WERI-Rb-1 (cell line): Measurements from ENCODE around the gene TRUB2.

ENCODE experiments used
- DNase-seq: peaks from one replicate; pipeline ENCODE4 v3.0.0-alpha.2; 2020
- H3K27ac ChIP-seq: fragments of 250-450 bp; sonication (Bioruptor Pico); 2 replicates; pipeline ENCODE4 v1.5.1; 2020; ENCODE audit warnings: mild to moderate bottlenecking, moderate library complexity
- H3K27me3 ChIP-seq: fragments of 250-450 bp; sonication (Bioruptor Pico); 2 replicates; pipeline ENCODE4 v1.5.1; 2021; ENCODE audit warnings: mild to moderate bottlenecking, low read depth, moderate library complexity; ENCODE audit not compliant: insufficient read depth, severe bottlenecking
- H3K36me3 ChIP-seq: fragments of 250-450 bp; sonication (Bioruptor Pico); 2 replicates; pipeline ENCODE4 v1.5.1; 2020; ENCODE audit warnings: mild to moderate bottlenecking, moderate library complexity
- H3K4me3 ChIP-seq: 2 replicates; pipeline ENCODE4 v1.5.1; 2011; ENCODE audit warnings: low read depth, mild to moderate bottlenecking, control low read depth, low read length
- H3K9me3 ChIP-seq: fragments of 250-450 bp; sonication (Bioruptor Pico); 2 replicates; pipeline ENCODE4 v1.5.1; 2021; ENCODE audit warnings: mild to moderate bottlenecking, moderate library complexity; ENCODE audit not compliant: severe bottlenecking
- CTCF ChIP-seq: IDR thresholded peaks from 2 replicates; pipeline ENCODE4 v1.5.1; 2011; ENCODE audit warnings: low read depth, mild to moderate bottlenecking, control low read depth, inconsistent platforms, low read length

Gene TRUB2

GRCh38 chr9:128304136-128304970, 17.9 kb downstream of the TRUB2 start:
- H3K4me3 ChIP-seq: no peak overlapping the region
- DNase-seq: no peak
- H3K27ac ChIP-seq: peak overlapping the region; percentile 51
- TF ChIP-seq CTCF: no peak
- H3K36me3 ChIP-seq: peaks cover 30% of the 10 kb centered on the region
- no peaks in the 10 kb centered on the region for H3K27me3 ChIP-seq
- no peaks in the 10 kb centered on the region for H3K9me3 ChIP-seq

- H3K27me3 ChIP-seq: no peaks in the 10 kb centered on the region
- H3K9me3 ChIP-seq: no peaks in the 10 kb centered on the region
- no peak overlapping the region for H3K27ac ChIP-seq
Observed at GRCh38 chr9:128298535-128299482, 23.4 kb downstream of the TRUB2 start.

GRCh38 chr9:128297221-128297773, 24.9 kb downstream of the TRUB2 start:
- peaks cover 6% of the 10 kb centered on the region for H3K36me3 ChIP-seq
- no peaks in the 10 kb centered on the region for H3K9me3 ChIP-seq
- DNase-seq: no peak
- no peaks in the 10 kb centered on the region for H3K27me3 ChIP-seq
- H3K27ac ChIP-seq: no peak overlapping the region
- TF ChIP-seq CTCF: no peak
- no peak overlapping the region for H3K4me3 ChIP-seq

More at GRCh38 chr9:128298535-128299482, 23.4 kb downstream of the TRUB2 start:
- TF ChIP-seq CTCF: no peak
- Histone ChIP-seq H3K4me3 (no peak overlapping the region), H3K36me3 (no peaks in the 10 kb centered on the region)
- DNase-seq: no peak

GRCh38 chr9:128296340-128297220, 25.7 kb downstream of the TRUB2 start:
- H3K9me3 ChIP-seq: no peaks in the 10 kb centered on the region
- H3K27me3 ChIP-seq: no peaks in the 10 kb centered on the region
- no peak for TF ChIP-seq CTCF
- no peak overlapping the region for H3K27ac ChIP-seq
- H3K36me3 ChIP-seq: peaks cover 9% of the 10 kb centered on the region
- no peak overlapping the region for H3K4me3 ChIP-seq
- no peak for DNase-seq

- no peak for DNase-seq
- Histone ChIP-seq H3K4me3 (no peak overlapping the region), H3K27me3 (no peaks in the 10 kb centered on the region), H3K36me3 (peaks cover 15% of the 10 kb centered on the region), H3K27ac (no peak overlapping the region), H3K9me3 (no peaks in the 10 kb centered on the region)
- TF ChIP-seq CTCF: no peak
Observed at GRCh38 chr9:128294142-128294541, 28.1 kb downstream of the TRUB2 start.
